ENCODE data around the gene SPTBN1.

GRCh38 chr2:54609647-54610046, 153.5 kb downstream of the SPTBN1 start:
- TF ChIP-seq, protein P1, sequence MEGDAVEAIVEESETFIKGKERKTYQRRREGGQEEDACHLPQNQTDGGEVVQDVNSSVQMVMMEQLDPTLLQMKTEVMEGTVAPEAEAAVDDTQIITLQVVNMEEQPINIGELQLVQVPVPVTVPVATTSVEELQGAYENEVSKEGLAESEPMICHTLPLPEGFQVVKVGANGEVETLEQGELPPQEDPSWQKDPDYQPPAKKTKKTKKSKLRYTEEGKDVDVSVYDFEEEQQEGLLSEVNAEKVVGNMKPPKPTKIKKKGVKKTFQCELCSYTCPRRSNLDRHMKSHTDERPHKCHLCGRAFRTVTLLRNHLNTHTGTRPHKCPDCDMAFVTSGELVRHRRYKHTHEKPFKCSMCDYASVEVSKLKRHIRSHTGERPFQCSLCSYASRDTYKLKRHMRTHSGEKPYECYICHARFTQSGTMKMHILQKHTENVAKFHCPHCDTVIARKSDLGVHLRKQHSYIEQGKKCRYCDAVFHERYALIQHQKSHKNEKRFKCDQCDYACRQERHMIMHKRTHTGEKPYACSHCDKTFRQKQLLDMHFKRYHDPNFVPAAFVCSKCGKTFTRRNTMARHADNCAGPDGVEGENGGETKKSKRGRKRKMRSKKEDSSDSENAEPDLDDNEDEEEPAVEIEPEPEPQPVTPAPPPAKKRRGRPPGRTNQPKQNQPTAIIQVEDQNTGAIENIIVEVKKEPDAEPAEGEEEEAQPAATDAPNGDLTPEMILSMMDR (IDR thresholded peaks at IDR 0.05; ENCODE audit: low read depth, low read length) = no peak
- TF ChIP-seq EZH2phosphoT487 (IDR thresholded peaks at IDR 0.05; ENCODE audit: low read depth) = no peak
